ENCODE results near the gene MIDN. TPM values are rescaled to one million over a fixed set of nuclear protein-coding genes. Genes with fewer than 3 reads are reported as not detected.

The MIDN gene
- total RNA-seq, 1 donor from 2014 or later = 103 TPM

- no peak overlapping the region for H3K27ac Mint-ChIP-seq (ENCODE audit: unreplicated experiment)
- H3K27me3 Mint-ChIP-seq (ENCODE audit: unreplicated experiment) = peaks cover 4% of the 10 kb centered on the region
- H3K9me3 Mint-ChIP-seq (ENCODE audit: unreplicated experiment) = no peaks in the 10 kb centered on the region
- no peak overlapping the region for H3K4me3 Mint-ChIP-seq (ENCODE audit: unreplicated experiment)
- no peak for DNase-seq (ENCODE audit: extremely low spot score, unreplicated experiment)
- H3K4me1 Mint-ChIP-seq (ENCODE audit: unreplicated experiment) = no peaks in the 10 kb centered on the region
- H3K36me3 Mint-ChIP-seq (ENCODE audit: unreplicated experiment) = no peaks in the 10 kb centered on the region
- no peak for TF ChIP-seq CTCF (IDR thresholded peaks at IDR 0.05)
These were observed 58.9 kb downstream of the MIDN start for GRCh38 chr19:1307320-1307719.

GRCh38 chr19:1307755-1308303 is 59.4 kb downstream of the MIDN start:
- no peaks in the 10 kb centered on the region for H3K4me1 Mint-ChIP-seq (ENCODE audit: unreplicated experiment)
- peaks cover 4% of the 10 kb centered on the region for H3K27me3 Mint-ChIP-seq (ENCODE audit: unreplicated experiment)
- DNase-seq (ENCODE audit: extremely low spot score, unreplicated experiment) = no peak
- H3K27ac Mint-ChIP-seq (ENCODE audit: unreplicated experiment) = no peak overlapping the region
- H3K36me3 Mint-ChIP-seq (ENCODE audit: unreplicated experiment) = no peaks in the 10 kb centered on the region
- H3K9me3 Mint-ChIP-seq (ENCODE audit: unreplicated experiment) = no peaks in the 10 kb centered on the region
- H3K4me3 Mint-ChIP-seq (ENCODE audit: unreplicated experiment) = no peak overlapping the region
- TF ChIP-seq CTCF (IDR thresholded peaks at IDR 0.05) = no peak

- TF ChIP-seq CTCF (IDR thresholded peaks at IDR 0.05) = no peak
- Mint-ChIP-seq H3K27me3 (ENCODE audit: unreplicated experiment) (no peaks in the 10 kb centered on the region), H3K36me3 (ENCODE audit: unreplicated experiment) (no peaks in the 10 kb centered on the region), H3K4me1 (ENCODE audit: unreplicated experiment) (peaks cover 4% of the 10 kb centered on the region), H3K4me3 (ENCODE audit: unreplicated experiment) (no peak overlapping the region), H3K27ac (ENCODE audit: unreplicated experiment) (no peak overlapping the region), H3K9me3 (ENCODE audit: unreplicated experiment) (no peaks in the 10 kb centered on the region)
- no peak for DNase-seq (ENCODE audit: extremely low spot score, unreplicated experiment)
These were observed 60.3 kb downstream of the MIDN start for GRCh38 chr19:1308718-1309117.

Other genes starting within 250 kb of the MIDN start
- 0.46 TPM in 1 of 2 replicates, not detected in the other for gene GRIN3B, start 248.2 kb upstream of the MIDN start, total RNA-seq
- gene TMEM259, start 227.5 kb upstream of the MIDN start, total RNA-seq = 149 and 157 TPM in 2 replicates
- gene RNU6-2, start 227.1 kb upstream of the MIDN start, total RNA-seq = not detected in 2 replicates
- 318 and 327 TPM in 2 replicates for gene CNN2, start 222.0 kb upstream of the MIDN start, total RNA-seq
- 16.7 and 17.8 TPM in 2 replicates for gene ABCA7, start 208.5 kb upstream of the MIDN start, total RNA-seq
- 0.67 and 0.99 TPM in 2 replicates for gene ARHGAP45, start 181.4 kb upstream of the MIDN start, total RNA-seq
- 156 and 168 TPM in 2 replicates for gene POLR2E, start 153.2 kb upstream of the MIDN start, total RNA-seq
- gene GPX4, start 144.6 kb upstream of the MIDN start, total RNA-seq = 349 and 354 TPM in 2 replicates
- gene SBNO2, start 74.3 kb upstream of the MIDN start, total RNA-seq = 57.1 and 61.6 TPM in 2 replicates
- gene STK11, start 42.8 kb upstream of the MIDN start, total RNA-seq = 60.8 and 61.3 TPM in 2 replicates
- 6.9 and 7.0 TPM in 2 replicates for gene CBARP, start 10.6 kb upstream of the MIDN start, total RNA-seq
- gene ATP5F1D, start 6.8 kb upstream of the MIDN start, total RNA-seq = 167 and 172 TPM in 2 replicates
- gene CIRBP, start 20.7 kb downstream of the MIDN start, total RNA-seq = 401 and 408 TPM in 2 replicates
- gene FAM174C, start 26.9 kb downstream of the MIDN start, total RNA-seq = 35.3 and 35.8 TPM in 2 replicates
- 3.8 and 4.2 TPM in 2 replicates for gene EFNA2, start 37.3 kb downstream of the MIDN start, total RNA-seq
- 71.7 and 74.4 TPM in 2 replicates for gene NDUFS7, start 135.3 kb downstream of the MIDN start, total RNA-seq
- 31.2 and 35.3 TPM in 2 replicates for gene GAMT, start 153.0 kb downstream of the MIDN start, total RNA-seq
- gene DAZAP1, start 159.0 kb downstream of the MIDN start, total RNA-seq = 91.0 and 101 TPM in 2 replicates
- 932 and 969 TPM in 2 replicates for gene RPS15, start 189.8 kb downstream of the MIDN start, total RNA-seq
- gene APC2, start 201.5 kb downstream of the MIDN start, total RNA-seq = 1.2 and 1.5 TPM in 2 replicates
- 38.0 and 38.9 TPM in 2 replicates for gene C19orf25, start 230.6 kb downstream of the MIDN start, total RNA-seq
- 3.2 and 5.7 TPM in 2 replicates for gene PCSK4, start 241.8 kb downstream of the MIDN start, total RNA-seq
- gene REEP6, start 242.6 kb downstream of the MIDN start, total RNA-seq = 4.1 and 4.4 TPM in 2 replicates

Data from osteocyte (in vitro differentiated cells).